GM21825 (cell line): ENCODE measurements around the gene ZSCAN5C.
"Not testable (repeated sequence)": the region's sequence is repeated elsewhere in the genome, so short reads cannot be mapped to it uniquely, and the experiment has no call there.

Source experiments
- ATAC-seq: cut with Tn5 transposase; IDR thresholded peaks from one replicate; pipeline ENCODE4 v1.9.1; 2021; ENCODE audit warnings: mild to moderate bottlenecking, moderate library complexity; ENCODE audit not compliant: unreplicated experiment

ZSCAN5C gene

DNA sequence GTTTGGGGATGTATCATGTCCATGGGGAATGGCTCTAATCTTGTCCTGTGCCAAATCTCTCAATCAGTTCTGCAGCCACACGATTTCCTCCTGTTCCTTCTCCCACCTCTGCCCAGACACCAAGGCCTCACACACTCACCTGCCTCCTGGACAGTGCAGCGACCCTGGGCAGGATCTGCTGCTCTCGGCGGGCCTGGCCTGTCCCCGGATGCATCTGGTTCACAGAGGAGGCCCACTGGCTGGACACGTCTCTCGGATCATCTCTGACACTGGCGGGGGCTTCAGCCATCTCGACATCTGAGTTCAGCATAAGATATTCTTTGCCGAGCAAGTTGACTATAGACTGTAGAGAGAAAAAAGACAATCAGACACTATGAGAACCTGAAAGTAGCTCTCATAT is 10.4 kb upstream of the ZSCAN5C start:
- no peak for ATAC-seq

DNA sequence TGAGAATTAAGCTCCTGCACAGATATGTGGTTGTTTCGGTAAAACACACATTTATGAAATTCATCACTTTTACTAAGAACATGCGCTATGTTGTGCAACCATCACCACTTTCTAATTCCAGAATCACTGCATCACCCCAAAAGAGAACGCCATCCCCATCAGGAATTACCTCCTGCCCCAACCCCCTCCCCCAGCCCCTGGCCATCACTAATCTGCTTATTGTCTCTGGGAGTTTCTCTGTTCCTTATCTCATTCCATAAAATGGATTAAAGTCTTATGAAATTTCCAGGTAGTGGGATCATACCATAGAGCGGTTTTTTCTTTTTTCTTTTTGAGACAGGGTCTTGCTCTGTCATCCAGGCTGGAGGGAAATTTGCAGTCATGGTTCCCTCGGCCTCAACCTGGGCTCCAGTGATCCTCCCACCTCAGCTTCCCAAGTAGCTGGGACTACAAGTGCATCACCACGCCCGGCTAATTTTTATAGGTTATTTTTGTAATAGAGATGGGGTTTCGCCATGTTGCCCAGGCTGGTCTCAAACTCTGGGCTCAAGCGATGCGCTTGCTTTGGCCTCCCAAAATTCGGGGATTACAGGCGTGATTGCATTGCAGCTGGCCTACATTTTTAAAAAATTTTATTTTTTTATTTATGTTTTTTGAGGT is 8.0 kb upstream of the ZSCAN5C start:
- ATAC-seq = no peak

DNA sequence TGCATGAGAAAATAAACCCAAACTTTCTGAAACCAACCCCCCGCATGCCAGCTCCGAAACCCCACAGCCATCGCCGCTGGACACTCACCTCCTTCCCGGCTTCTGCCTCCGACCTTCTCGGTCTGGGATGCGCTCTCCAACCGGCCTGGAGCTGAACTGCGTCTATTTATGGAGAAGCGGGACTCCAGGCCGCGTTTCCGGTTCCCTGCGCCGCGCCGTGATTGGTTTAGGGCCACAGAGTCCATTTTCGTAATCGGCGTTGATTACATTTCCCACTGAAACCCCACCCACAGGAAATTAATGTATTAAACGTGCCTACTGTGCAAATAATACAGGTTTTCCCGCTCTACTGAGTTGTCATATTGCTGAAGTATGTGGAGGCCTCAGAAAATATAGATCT is 4.4 kb upstream of the ZSCAN5C start, which contains the start of gene ZSCAN5B:
TSS of gene ZSCAN5B (minus strand) at position 138 of the 400 bp plus-strand sequence. CDS start 4,731 bp downstream, outside the sequence.
- ATAC-seq = not testable (repeated sequence)

DNA sequence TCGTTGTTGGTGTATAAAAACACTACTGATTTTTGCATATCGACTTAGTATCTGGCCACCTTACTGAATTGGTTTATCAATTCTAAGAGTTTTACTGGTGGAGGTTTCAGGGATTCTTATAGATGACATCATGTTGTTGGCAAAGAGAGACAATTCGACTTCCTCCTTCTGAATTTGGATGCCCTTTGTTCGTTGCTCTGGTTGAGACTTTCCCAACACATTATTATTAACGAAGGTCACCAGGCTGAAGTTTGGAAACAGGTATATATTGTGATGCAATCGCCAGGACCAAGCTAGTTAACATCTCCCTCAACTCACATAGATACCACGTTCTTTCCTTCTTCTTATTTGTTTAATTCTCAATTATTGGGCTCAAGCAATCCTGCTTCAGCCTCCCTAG is 2.4 kb upstream of the ZSCAN5C start:
- no peak for ATAC-seq

DNA sequence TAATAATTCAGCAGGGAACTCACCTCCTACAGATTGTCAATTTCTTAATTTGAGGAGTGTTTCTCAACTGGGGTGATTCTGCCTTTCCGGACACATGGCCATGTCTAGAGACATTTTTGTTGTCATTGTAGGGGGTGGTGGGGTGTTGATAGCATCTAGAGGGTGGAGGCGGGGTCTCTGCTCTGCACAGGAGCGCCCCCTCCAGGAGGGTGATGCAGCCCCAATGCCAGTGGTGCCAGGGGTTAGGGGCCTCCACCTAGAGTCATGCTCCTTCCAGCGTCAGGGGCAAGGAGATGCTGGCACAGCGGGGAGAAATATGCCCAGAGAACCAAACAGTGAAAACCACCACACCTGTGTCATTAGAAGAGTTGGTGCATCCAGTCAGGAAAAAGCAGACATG is 5.5 kb downstream of the ZSCAN5C start:
- not testable (repeated sequence) for ATAC-seq

DNA sequence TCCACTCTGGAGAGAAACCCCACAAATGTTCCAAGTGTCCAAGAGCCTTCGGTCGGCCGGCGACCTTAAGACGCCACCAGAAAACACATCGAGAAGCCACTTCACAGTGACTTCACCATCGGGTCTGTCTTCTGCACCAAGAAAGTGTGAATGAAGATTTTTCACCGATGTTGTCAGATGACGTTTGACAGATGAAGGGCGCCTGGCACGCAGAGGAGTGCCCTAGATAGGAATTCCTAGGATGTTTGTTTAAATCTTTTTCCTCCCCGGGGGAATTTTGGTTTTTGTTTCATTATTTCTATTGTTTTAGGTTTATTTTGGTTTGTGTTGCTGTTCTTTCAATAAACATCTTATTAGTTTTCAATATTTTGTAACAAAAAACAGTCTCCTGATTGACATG is 7.0 kb downstream of the ZSCAN5C start:
- ATAC-seq = no peak

DNA sequence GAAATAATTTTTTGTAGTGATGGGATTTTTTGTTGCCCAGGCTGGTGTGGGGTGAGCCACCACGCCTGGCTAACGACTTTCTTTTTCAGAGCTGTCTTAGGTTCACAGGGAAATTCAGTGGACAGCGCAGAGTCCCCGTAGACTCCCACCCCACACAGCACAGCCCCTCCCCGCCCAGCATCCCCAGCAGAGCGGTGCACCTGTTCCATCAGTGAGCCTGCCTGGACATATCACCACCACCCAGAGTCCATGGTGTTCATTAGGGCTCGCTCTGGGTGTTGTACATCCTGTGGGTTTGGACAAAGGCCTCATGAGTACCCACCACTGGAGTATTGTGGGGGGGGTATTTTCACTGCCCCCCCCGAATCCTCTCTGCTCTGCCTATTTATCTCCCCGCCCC is 8.0 kb downstream of the ZSCAN5C start:
- ATAC-seq = not testable (repeated sequence)

DNA sequence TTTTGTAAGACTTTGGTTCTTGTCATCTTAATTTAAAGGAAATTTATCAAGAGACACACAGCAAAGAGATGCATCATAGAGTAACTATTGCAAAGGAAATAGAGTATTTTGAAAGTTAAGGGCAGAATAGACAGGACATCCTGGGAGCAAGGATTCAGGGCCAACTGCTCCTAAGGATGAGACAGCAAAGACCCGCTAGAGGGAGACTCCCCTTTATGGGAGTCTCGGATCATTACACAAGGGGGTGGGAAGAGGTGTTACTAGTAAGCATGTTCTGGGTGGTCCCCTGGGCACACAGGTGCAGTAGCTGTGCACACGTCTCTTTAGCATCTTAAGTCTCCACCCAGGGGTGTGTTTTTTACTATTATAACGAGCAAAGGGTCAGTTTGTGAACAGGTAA is 9.6 kb downstream of the ZSCAN5C start:
- no peak for ATAC-seq

DNA sequence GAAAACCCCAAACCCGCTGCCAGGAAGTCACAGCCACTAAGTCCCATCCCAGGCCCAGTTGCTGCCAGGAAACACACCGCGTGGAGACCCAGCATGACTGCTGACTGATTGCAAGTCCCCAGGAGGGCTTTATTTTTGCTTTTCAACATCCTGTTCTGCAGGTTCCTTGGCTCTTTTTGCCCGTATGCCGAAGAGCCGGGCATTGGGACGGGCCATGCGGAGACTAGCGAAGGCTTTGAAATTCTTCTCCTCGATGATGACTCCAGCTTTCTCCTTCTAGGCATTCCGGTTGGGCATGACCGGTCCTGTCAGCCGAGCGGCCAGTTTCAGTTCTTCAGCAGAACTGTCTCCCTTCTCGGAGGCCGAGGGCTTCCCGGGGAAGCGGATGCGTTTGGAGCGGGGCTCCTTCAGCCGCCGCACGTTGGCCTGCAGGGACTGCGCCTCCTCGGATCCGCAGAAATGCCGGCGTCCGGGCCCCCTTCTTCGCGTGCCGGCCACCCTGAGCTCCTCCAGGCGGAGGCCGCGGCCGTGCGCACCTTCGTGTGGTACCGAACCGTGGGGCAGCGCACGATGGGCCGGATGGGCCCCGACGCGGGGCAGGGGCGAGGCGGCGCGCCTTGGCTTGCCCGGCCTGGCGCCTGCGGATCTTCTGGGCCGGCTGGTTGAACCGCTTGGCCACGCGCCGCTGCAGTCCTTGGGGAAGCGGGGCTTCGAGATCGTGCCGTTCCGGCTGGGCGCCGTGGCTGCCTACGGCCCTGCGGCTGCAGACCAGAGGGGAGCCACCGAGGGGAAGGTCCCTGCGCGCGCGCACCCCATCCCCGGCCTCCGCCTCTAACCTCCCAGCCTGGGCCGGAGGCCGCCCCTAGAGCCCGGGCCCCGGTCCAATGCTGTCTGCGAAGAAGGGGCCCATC is 15.2 kb downstream of the ZSCAN5C start:
- ATAC-seq = no peak

DNA sequence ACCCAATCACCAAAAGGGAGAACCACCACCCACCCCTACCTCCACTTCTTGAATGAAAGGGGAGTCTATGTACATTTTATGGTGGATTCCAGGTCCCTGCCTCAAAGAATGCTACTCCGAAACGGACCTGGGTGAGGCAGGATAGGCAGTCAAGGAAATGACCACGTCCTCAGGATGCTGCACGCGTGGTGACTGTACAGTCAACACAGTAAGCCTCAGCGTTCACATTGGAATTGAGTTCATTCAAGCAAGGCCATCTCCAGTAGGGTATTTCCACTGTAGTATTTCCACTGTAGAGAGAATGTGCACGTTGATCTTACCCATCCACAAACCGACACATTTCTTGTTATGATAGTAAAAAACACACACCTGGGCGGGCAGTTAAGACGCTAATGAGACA is 16.9 kb downstream of the ZSCAN5C start:
- ATAC-seq = no peak

DNA sequence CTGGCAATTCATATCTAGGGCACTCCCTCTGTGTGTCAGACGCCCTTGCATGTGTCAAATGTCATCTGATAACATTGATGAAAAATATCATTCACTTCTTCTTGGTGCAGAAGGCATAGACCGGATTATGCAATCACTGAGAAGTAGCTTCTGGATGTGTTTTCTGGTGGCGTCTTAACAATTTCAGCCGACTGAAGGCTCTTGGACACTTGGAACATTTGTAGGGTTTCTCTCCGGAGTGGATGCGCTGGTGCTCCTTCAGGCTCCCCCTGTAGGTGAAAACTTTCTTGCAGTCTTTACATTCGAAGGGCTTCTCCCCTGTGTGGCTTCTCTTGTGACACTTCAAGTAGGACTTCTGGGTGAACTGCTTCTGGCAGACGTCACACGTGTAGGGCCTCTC is 19.4 kb downstream of the ZSCAN5C start:
- ATAC-seq = not testable (repeated sequence)

DNA sequence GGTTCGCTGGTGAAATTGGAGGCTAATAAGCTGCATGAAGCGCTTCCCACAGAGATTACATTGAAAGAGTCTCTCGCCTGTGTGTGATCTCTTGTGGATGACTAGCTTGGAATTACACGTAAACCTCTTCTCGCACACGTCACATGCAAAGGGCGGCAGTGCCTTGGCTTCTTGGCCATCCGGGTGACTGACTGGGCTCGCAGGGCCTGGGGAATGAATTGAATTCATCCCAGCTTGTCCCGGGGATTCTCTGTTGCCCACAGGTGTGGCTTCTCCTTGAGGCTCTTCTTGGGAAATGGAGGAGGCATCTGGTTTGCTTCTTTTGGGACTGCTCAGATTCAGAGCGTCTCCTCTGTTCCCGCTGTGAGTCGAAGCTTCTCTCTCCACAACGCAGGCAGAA is 19.8 kb downstream of the ZSCAN5C start:
- ATAC-seq = no peak

DNA sequence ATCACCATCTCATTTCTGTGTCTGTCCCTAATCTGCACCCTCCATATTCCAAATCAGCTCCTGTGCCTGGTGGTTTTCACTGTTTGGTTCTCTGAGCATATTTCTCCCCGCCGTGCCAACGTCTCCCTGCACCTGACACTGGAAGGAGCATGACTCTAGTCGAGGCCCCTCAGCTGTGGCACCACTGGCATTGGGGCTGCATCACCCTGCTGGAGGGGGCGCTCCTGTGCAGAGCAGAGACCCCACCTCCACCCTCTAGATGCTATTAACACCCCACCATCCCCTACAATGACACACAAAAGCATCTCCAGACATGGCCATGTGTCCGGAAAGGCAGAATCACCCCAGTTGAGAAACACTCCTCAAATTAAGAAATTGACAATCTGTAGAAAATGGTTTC is 20.8 kb downstream of the ZSCAN5C start:
- no peak for ATAC-seq

DNA sequence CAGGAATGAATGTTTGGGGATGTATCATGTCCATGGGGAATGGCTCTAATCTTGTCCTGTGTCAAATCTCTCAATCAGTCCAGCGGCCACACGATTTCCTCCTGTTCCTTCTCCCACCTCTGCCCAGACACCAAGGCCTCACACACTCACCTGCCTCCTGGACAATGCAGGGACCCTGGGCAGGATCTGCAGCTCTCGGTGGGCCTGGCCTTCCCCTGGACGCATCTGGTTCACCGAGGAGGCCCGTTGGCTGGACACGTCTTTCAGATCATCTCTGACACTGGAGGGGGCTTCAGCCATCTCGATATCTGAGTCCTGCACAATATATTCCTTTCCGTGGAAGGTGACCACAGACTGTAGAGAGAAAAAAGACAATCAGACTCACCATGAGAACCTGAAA is 21.4 kb downstream of the ZSCAN5C start:
- no peak for ATAC-seq

DNA sequence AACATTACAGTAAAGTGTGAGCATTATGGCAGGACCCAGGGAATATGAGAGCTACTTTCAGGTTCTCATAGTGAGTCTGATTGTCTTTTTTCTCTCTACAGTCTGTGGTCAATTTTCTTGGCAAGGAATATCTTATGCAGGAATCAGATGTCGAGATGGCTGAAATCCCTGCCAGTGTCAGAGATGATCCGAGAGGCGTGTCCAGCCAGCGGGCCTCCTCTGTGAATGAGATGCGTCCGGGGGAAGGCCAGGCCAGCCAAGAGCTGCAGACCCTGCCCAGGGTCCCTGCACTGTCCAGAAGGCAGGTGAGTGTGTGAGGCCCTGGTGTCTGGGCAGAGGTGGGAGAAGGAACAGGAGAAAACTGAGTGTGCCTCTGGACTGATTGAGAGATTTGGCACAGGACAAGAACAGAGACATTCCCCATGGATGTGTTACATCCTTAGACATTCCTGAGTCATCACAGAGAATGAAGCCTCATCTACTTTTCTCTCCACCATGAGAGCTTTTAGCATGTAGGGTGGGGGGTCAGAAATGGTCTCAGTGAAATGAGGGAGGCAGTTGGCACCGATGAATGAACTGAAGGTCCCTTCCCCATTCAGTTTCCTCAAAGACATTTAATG is 43.2 kb downstream of the ZSCAN5C start:
- ATAC-seq = no peak

DNA sequence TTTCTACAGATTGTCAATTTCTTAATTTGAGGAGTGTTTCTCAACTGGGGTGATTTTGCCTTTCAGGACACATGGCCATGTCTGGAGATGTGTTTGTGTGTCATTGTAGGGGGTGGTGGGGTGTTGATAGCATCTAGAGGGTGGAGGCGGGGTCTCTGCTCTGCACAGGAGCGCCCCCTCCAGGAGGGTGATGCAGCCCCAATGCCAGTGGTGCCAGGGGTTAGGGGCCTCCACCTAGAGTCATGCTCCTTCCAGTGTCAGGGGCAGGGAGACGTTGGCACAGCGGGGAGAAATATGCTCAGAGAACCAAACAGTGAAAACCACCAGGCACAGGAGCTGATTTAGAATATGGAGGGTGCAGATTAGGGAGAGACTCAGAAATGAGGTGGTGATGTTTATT is 43.7 kb downstream of the ZSCAN5C start:
- not testable (repeated sequence) for ATAC-seq

DNA sequence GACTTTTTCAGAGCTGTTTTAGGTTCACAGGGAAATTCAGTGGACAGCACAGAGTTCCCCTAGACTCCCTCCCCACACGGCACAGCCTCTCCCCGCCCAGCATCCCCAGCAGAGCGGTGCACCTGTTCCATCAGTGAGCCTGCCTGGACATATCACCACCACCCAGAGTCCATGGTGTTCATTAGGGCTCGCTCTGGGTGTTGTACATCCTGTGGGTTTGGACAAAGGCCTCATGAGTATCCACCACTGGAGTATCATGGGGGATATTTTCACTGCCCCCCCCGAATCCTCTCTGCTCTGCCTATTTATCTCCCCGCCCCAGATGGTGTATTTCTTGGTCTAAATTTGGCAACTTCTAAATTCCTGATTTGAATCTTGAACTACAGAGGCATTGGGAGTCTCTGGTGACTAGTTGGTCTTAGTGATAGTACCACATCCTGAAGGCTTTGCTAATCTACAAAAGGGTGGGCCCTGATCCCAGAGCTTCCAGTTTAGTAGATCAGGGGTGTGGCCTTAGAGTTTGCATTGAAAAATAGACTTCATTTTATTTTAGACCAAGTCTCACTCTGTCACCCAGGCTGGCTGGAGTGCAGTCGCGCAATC is 46.8 kb downstream of the ZSCAN5C start:
- ATAC-seq = not testable (repeated sequence)

DNA sequence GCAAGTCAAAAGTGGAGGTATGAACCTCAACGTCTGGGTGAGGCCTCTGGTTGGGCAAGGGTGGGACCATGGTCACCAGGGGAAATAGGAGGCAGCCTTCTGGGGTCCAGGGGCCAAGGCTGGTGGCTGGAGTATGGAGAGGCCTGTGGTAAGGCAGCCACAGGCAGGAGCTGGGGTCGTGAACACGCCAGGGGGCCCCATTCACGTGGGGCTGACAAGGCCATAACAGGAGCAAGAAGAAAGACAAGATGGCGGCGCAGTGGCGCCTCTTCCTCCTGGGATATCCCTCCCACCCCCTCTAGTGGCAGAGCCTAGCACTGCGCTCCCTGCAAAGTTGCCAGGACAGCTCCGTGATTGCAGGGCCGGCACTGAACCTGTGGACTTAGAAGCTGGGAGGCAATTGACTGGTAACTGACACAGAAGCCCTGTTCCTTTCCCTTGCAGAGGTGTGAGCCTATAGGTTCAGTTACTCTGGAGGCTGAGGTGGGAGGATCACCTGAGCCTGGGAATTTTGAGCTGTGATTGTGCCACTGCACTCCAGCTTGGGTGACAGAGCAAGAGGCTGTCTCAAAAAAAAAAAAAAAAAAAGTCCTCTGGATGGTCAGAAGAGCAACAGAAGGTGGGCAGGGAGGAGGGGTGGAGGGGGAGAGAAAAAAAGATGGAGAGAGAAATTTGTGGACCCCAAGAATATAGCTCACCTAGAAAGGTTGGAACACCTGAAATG is 50.8 kb downstream of the ZSCAN5C start:
- no peak for ATAC-seq

DNA sequence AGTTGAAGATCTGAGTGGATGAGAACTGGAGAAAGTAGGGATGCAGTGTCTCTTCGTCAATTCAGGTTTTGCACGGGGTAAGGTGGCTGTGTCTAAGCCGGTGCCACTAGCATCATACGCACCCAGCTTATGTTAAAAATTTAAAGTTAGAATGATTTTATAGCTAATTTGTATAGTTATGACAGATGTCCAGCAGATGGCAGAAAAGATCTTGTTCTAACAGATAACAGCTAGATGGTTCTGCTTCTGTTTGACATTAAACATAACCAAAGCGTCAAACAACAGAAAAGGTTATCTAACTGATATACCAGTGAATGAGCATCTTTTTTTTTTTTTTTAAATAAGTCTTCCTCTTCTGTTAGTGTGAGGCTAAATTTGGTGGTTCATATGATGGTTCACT is 51.7 kb downstream of the ZSCAN5C start:
- ATAC-seq = no peak

DNA sequence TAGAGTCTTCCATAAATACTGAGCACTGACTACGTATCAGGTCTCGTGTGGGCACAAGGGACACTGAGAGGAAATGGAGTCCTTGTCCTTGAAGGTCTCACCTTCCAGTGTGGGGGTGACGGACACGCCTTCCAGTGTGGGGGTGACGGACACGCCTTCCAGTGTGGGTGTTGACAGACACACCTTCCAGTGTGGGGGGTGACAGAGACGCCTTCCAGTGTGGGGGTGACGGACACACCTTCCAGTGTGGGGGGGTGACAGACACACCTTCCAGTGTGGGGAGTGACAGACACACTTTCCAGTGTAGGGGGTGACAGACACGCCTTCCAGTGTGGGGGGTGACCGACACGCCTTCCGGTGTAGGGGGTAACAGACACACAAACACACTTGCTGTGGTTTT is 56.2 kb downstream of the ZSCAN5C start:
- no peak for ATAC-seq
